ENCODE measurements around the gene PCDHA3.

DNA sequence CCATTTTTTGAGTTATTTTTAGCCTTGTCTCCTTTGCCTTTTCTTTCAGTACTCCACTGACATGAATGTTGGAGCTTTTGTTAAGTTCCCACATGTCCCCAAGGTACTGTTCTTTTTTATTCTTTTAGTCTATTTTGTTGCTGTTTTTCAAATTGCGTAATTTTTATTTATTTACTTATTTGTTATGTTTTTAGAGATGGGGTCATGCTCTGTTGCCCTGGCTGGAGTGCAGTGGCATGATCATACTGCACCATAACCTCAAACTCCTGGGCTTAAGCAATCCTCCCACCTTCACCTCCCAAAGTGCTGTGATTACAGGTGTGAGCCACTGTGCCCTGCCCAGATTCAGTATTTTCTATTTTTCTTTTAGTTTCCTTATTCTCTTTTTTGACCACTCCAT is 20.3 kb upstream of the PCDHA3 start:
- TF ChIP-seq, protein P1, sequence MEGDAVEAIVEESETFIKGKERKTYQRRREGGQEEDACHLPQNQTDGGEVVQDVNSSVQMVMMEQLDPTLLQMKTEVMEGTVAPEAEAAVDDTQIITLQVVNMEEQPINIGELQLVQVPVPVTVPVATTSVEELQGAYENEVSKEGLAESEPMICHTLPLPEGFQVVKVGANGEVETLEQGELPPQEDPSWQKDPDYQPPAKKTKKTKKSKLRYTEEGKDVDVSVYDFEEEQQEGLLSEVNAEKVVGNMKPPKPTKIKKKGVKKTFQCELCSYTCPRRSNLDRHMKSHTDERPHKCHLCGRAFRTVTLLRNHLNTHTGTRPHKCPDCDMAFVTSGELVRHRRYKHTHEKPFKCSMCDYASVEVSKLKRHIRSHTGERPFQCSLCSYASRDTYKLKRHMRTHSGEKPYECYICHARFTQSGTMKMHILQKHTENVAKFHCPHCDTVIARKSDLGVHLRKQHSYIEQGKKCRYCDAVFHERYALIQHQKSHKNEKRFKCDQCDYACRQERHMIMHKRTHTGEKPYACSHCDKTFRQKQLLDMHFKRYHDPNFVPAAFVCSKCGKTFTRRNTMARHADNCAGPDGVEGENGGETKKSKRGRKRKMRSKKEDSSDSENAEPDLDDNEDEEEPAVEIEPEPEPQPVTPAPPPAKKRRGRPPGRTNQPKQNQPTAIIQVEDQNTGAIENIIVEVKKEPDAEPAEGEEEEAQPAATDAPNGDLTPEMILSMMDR (conservative IDR thresholded peaks at IDR 0.05): no peak
- no peak for TF ChIP-seq ZFX (IDR thresholded peaks at IDR 0.05)

Measured in C4-2B (cell line).